NCI-H1436 (cell line): ENCODE results near the gene REC114.
"Not testable (repeated sequence)": the region's sequence is repeated elsewhere in the genome, so short reads cannot be mapped to it uniquely, and the experiment has no call there.

Experiments used
- DNase-seq: peaks from one replicate; lab custom pipeline; 2025; lab: John Stamatoyannopoulos, UW

Gene REC114

DNA sequence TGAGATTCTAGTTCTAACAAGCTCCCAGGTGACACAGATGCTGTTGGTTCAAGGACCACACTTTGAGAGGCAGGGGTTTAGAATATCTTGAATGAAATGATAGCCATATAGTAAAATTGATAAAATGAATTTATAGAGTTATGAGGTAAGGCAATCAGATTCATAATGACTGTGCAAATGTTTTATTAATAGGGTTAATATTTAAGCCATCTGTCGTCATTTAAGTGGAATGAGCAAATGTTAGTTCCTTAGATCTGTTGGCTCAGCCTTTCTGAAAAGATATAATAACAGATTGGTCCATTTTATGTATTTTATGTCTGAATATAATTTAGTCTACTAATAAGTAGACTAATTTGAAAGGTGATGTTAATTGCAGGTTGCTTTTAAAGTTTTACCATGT, 12.9 kb downstream of the REC114 start:
- no peak for DNase-seq

DNA sequence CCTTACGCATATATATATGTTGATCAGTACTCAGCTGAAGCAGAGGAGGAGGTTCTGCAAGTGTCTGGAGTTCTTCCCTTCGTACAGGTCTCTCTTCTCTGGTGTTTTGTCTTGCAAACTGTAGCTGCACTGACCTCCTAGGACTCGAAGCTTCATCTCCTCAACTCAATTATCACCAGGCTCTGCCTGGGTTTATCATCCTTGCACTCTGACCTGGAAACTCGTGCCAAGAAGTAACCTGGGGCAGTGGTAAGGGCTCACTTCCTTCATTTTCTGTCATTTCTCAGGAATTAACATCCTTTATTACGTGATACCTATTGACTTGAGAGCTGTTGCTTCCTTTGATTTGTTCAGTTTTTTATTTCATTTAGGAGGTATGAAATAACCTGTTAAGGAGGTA, 14.4 kb downstream of the REC114 start:
- no peak for DNase-seq

DNA sequence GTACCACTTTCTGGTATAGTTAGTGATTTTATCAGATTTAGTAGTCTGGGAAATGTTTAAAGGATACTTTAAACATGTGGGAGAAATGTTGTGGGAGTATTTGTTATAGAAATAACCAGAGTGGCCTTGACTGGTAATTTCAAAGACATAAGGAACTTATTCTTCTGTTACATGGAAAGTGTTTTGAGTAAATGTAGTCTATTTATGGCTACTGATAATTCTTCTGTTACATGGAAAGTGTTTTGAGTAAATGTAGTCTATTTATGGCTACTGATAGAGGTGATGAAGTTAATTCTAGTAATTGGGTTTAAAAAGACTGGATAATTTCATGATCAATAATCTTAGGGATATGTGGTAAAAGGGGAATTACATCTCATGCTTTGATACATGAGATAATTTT, 17.7 kb downstream of the REC114 start:
- no peak for DNase-seq

DNA sequence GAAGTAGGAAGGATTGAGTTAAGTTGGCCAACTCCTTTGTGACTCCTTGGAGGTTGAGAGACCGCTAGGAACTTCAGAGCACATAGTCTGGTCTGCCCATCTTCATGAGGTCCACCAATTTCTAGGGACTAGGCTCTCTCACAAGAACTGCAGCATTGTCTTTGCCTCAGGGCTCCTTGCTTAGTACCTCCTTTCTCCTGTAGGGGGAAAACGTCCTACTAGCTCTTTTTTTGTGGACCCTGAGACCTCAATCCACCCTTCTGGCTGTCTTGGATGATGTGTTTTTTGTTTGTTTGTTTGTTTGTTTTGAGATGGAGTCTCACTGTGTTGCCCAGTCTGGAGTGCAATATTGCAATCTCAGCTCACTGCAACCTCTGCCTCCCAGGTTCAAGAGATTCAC, 21.6 kb downstream of the REC114 start:
- no peak for DNase-seq

DNA sequence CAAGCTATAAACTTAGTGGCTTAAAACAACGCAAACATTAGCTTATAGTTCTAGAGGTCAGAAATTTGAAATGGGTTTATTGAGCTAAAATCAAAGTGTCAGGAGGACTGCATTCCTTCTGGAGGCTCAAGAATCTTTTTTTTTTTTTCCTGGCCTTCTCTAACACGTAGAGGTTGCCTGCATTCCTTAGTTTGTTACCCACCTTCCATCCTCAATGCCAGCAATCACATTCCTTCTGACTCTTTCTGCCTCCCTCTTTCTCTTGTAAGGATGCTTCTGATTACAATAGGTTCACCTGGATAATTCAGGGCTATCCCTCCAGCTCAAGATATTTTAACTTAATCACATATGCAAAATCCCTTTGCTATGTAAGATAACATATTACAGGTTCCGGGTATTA, 24.8 kb downstream of the REC114 start:
- no peak for DNase-seq

DNA sequence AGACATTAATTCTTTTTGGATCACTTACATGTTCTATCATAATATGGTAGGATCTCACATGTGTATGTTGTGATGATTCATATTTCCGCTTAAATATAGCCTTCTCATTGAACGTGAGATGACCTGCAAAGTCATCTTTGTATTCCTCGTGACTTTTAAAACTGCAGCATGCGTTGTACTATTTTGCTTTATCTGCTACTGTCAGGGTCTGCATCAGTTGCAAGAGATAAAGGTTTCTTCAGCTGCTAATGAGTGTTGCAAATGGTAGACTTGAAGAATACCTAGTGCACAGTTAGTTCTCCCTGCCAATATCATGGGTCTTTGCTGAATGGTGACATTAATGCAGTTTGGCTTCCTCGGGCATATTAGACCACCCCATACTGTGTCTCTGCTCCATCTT, 31.8 kb downstream of the REC114 start:
- DNase-seq: no peak

DNA sequence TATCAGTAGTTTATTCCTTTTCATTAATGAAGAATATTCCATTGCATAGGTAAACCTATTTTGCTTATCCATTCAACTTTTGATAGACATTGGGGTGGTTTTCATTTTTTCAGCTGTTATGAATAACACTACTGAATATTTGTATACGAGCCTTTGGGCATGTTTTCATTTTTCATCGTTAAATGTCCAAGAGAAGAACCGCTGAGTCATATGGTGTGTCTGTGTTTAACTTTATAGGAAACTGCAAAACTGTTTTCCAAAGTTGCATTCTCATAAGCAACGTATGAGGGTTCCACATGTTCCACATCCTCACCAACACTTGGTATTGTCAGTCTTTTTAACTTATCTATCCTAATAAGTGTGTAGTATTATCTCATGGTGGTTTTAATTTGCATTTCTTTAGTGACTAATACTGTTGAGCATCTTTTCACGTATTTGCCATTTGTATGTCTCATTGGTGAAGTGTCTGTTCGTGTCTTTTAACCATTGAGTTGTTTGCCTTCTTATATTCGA, 33.8 kb downstream of the REC114 start:
- no peak for DNase-seq

DNA sequence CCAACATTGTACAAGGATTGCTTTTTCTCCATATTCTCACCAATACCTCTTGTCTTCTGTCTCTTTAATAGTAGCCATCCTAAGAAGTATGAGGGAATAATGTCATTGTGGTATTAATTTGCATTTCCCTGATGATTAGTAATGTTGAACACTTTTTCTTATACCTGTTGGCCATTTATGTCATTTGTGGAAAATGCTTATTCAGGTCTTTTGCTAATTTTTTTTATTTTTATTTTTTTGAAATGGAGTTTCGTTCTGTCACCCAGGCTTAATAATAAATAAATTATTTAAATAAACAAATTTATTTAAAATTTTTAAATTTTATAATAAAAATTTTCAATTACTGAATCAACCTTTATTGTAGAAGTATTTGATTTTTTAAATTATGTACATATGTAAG, 37.1 kb downstream of the REC114 start:
- no peak for DNase-seq

DNA sequence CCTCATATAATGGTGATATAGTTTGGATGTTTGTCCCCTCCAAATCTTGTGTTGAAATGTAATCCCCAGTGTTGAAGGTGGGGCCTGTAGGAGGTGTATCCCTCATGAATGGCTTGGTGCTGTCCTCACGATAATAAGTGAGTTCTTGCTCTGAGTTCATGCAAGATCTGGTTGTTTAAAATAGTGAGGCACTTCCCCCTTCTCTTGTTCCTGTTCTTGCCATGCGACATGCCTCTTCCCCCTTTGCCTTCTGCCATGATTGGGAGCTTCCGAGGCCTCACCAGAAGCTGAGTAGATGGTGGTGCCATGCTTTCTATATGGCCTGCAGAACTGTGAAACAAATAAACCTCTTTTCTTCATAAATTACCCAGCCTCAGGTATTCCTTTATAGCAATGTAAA, 39.2 kb downstream of the REC114 start:
- no peak for DNase-seq

DNA sequence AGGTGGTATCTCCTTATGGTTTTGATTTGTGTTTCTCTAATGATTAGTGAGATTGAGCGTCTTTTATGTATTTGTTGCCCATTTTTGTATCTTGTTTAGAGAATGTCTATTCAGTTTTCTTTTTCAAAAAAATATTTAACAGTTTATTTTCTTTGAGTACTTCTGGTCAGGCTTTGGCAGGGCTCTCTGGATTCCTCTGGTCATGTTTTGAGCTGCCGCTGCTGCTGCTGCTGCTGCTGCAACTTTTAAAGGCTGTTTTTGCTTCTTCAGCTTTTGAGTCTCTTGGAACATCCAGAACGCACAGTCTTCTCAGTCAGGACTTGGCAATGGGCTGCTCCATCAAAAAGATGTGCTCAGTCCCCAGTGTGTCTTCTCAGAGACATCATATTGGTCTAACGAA, 40.1 kb downstream of the REC114 start:
- DNase-seq: no peak

DNA sequence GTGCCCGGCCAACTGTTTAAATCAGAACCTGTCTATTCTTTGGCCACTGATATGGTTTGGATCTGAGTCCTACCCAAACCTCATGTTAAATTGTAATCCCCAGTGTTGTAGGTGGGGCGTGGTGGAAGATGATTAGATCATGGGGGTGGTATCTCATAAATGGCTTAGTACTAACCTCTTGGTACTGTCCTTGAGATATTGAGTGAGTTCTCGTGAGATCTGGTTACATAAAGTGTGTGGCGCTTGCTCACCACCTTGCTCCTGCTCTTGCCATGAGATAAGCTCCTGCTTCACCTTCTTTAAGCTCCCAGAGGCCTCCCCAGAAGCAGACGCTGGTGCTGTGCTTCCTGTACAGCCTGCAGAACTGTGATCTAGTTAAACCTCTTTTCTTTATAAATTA, 42.4 kb downstream of the REC114 start:
- DNase-seq: no peak

DNA sequence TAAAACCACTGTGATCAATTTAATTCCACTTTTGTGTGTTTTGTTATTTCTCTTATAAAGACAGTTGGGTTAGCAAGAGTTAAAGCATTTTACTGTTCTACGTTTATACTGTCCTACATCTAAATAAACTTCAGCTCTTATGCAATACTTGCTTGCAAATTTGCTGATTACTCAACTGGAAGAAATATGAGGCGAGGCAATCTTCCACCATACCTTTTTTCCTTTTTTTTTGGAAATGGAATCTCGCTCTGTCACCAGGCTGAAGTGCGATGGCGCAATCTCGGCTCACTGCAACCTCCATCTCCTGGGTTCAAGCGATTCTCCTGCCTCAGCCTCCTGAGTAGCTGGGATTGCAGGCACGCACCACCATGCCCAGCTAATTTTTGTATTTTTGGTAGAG, 42.9 kb downstream of the REC114 start:
- not testable (repeated sequence) for DNase-seq

DNA sequence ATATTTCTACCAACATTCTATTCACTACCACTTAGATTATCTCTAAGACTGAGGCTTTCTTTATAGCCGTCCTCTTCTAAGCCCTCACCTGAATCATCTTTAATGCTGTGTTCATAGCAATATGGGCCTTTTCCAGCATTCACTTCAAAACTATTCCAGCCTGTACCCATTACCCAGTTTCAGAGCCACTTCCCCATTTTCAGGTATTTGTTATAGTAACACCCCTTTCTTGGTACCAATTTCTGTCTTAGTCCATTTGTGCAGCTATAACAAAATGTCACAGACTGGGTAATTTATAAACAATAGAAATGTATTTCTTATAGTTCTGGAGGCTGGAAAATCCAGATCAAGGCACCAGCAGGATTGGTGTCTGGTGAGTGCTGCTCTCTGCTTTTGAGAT, 45.7 kb downstream of the REC114 start:
- no peak for DNase-seq

DNA sequence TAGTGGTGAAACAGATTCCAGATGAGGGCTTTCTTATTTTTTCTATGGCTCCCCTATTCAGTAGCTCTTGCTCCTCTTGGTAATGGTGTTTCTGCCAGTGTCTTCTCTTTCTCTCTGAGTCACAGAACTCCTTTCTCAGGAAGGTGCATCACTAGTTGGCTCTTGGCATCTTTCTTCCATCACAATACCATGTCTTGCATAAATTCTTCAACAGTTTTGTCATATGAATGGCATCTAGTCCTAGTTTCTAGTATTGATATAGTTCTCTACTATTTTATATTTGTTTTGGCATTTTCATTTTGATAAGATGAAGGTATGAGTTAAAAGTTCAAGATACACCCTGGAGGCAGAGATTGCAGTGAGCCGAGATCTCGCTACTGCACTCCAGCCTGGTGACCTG, 51.0 kb downstream of the REC114 start:
- DNase-seq: no peak

DNA sequence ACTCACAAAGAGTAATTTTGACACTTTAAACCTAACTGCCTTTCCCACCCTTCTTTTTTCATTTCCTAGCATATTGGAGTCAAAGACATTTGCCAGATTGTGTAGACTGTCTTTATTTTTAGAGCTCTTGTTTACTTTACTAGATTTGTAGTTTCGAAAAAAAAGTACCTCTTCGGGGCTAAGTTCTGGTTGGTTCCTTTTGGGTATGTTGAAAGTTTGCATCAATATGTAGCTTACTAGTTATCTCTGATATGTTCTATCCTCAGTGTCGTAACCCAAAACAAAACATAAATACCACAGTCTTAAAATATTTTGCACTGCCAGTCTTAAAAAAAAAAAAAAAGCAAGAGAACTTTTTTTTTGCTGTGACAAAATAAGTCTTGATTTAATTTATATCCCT, 52.2 kb downstream of the REC114 start:
- no peak for DNase-seq

DNA sequence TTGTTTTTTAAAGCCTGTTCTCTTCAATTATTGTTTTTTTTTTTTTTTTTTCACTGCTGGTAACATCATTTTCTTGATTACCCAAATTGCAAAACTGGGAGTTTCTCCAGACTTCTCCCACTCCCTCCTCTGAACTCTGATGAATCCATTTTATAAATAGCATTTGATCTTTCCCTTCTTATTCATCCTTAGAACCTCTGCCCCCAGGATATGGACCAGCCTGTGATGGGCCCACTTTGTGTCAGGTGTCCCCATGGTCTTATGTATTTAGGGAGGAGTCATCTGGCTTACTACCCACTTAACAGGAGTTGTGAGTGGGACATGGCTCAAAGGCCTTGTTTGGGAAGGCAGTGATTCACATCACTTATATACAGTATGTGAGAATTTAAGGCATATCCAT, 57.7 kb downstream of the REC114 start:
- DNase-seq: no peak

DNA sequence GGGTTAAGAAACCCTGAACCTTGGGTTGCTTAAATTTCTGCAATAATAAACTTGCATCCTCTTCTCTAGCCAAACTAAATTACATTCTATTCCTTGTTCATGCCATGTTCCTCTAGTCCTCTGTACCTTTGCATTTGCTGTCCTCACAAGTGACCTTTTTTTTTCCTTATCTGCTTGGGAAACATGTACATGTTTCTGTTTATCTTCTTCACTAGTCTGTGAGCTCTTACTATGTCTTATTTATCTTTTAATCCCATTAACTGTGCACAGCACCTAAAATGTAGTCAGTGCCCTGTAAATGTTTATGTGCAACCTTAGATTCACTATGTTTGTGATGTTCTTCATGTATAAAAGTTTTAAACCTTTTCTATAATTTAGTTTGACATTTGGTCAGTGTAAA, 61.9 kb downstream of the REC114 start:
- DNase-seq: no peak

DNA sequence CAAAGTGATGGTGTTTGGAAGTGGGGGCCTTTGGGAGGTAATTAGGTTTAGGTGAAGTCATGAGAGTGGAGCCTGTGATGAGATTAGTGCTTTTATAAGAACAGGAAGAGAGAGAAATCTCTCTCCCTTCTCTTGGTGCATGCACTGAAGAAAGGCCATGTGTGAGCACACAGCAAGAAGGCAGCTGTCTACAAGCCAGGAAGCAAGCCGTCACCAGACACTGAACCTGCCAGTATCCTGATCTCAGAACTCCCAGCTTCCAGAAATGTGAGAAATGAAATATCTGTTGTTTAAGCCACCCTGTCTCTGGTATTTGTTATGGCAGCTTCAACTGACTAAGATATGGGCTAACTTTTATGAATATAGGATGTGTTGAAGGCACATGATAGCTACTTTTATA, 72.6 kb downstream of the REC114 start:
- DNase-seq: no peak

DNA sequence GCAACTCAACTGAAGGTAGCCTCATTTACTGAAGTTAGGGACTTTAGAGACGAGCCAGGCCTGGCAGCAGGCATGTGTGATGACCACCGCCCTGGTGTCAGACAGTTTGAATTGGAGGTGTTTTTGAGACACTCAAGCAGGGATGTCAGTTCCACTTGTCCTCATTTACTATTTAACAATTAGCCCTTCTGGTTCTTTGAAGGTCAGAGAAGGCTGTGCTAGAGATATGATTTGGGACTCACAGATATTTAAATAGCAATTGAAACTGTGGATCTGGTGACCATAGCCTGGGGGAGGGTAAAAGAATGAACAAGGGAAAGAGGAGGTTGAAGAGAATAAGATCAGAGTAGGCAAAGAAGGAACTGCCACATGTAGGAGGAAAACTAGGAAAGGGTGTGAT, 74.6 kb downstream of the REC114 start:
- no peak for DNase-seq

DNA sequence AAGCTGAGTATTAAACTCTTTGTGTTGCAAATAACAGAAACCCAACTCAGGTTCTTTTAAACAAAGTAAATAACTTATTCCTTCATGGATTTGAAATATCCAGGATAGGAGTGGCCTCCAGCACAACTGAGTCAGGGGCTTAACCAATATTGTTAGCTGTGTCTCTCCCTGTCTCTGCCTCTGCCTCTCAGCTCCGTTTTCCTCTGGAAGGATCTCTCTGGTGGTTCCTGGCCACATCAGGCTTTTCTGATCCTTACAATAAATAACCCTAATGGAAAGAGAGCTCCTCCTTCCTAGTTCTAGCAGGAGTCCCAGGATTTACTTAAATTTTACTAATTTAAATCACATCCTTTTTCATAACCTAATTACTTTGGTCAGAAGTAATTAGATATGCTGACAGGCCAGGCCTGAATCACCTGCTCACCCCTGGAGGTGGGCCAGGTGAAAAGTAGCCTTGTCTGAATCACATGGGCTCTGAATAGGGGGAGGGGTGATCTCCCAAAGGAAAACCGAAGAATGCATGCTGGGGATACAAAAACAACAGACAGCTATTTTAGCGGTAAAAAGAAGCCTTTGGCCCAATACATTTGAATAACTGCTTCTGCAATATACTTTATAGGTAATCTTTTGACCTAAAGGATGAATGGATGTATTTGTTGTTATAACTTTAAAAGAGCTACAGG, 75.4 kb downstream of the REC114 start:
- DNase-seq: no peak

DNA sequence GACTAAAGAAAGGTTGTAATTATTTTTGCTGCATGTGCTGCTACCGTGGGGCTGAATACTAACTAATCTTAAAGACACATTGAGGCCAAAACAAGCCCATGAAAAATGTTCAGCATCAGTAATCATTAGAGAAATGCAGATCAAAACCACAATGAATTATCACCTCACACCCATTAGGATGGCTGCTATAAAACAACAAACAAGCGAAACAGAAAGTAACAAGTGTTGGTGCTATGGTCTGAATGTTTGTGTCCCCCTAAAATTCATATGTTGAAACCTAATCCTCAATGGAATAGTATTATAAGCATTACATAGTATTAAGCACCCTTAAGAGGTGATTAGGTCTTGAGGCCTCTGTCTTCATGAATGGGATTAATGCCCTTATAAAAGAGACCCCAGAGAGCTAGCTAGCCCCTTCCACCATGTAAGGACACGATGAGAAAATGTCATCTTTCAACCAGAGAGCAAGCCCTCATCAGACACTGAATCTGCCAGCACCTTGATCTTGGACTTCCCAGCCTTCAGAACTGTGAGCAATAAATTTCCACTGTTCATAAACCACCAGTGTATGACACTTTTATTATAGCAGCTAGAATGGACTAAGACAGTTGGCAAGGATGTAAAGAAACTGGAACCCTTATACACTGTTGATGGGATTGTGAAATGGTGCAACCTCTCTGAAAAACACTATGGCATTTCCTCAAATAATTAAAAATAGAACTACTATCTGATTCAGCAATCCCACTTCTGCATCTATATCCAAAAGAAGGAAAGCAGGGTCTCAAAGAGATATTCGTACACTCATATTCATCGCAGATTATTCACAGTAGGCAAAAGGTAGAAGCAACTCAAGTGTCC, 76.1 kb downstream of the REC114 start:
- no peak for DNase-seq

DNA sequence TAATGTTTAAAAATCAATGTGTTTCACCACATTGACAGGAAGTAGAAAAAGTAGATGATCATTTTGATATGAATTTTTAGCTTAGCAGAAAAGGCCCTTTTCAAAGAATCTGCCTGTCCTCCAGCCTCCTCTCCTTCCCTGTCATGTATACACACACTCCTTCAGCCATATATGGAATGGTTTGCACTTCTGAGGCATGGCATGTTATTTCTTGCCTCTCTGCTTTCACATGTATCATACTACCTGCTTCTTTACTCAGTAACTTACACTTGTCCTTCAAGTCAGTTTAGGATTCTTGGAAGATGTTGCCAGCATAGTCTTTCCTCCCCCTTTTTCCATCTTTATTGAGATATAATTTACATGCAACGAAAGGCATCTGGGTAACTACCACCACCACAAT, 79.0 kb downstream of the REC114 start:
- DNase-seq: no peak

DNA sequence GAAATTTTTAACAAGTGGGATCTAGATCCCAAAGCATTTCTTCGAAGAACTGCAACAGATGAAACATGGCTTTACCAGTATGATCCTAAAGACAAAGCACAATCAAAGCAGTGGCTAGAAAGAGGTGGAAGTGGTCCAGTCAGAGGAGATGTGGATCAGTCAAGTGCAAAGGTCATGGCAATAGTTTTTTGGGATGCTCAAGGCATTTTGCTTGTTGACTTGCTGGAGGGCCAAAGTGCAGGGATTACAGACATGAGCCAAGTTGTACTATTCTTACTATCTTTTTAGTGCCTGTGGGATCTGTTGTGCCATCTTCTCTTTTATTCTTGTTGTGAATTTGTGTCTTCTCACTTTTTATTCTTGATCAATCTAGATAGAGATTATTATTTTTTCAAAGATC, 82.0 kb downstream of the REC114 start:
- DNase-seq: no peak

DNA sequence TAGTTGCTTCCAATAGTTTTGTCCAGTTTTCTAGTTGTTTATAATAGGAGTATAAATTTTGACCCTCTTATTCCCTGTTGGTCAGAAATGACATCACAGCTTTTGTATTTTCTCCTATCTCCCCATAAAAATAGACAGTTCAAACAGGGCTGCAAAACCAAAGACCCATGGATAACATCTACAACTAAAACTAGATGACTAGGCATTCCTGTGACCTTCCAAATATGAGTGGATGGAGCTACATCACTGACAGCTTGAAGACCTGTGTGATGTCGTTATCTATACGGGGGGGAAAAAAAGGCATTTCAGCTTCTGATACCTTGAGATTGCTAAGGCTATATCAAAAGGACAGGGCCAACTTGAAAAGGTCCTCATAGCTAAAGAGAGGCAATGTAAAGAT, 84.6 kb downstream of the REC114 start:
- DNase-seq: no peak
